Limb (tissue), 2 donors: Measurements from ENCODE around the gene RSRC1.
"Not testable (repeated sequence)": the region's sequence is repeated elsewhere in the genome, so short reads cannot be mapped to it uniquely, and the experiment has no call there.

Experiments used
- DNase-seq, 2 donors: peaks; one replicate each; pipeline ENCODE4 v3.0.0-alpha.2; 2016; ENCODE audit errors: extremely low spot score in 2 of 2

RSRC1 gene

DNA sequence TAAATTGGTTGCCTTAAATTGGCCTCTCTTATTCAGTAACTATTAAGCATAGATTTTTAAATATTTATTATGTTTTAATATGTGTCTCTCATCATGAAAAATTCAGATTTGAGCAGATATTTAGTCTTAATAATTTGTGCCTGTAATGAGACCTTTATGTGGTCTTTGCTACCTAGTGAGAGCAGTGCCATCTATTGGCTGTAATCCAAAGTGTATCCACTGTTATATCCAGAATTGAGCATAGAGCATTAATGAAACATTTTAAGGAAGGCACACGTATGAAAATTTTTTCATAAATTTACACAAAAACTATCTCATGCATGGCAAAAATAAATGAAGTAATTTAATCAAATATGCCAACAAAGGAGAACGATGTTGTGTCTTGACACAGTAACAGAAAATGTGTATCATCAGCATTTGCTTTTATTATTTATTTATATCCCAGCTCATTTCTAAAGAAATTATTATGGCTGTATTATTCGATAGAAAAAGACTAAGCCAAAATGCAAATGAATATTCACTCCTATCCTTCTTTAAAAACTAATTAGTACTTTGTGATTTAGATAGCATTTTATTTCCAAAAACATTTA lies 203.5 kb downstream of the RSRC1 start:
- DNase-seq, result peak in 1 of 2 donors; percentile 5

DNA sequence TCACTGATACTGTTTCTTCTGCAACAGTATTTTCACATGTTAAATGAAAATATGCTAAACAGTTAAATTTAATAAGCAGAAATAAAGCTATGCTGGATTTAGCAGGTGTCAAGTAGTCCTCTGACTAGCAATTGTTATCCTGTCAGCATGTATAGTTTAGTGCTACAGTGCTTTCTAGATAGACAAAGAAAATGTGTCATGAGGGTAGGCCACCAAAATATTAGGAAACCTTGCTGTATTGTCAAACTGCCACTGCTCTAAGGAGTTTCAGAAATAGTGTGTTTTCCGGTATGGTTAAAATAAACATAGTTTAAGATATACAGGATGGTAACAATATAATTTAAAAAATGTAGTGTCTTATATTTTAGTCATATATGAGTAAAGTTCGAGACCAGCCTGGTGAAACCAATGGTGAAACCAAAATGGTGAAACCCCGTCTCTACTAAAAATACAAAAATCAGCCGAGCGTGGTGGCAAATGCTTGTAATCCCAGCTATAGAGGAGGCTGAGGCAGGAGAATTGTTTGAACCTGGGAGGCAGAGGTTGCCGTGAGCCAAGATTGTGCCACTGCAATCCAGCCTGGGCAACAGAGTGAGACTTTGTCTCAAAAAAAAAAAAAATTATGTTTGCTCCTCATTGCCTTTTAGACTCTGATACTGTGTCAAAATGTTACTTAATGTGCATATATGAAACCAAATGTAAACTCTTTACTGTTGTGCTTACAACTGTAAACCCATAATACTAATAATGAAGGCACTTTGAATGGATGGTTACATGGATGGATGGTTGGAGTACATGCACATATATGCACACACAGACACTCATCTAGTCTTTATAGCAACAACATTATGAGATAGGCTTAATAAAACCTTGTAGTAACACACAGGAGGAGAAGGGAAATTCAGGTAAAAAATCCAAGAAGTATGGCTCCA lies 204.8 kb downstream of the RSRC1 start:
- no peak for DNase-seq

DNA sequence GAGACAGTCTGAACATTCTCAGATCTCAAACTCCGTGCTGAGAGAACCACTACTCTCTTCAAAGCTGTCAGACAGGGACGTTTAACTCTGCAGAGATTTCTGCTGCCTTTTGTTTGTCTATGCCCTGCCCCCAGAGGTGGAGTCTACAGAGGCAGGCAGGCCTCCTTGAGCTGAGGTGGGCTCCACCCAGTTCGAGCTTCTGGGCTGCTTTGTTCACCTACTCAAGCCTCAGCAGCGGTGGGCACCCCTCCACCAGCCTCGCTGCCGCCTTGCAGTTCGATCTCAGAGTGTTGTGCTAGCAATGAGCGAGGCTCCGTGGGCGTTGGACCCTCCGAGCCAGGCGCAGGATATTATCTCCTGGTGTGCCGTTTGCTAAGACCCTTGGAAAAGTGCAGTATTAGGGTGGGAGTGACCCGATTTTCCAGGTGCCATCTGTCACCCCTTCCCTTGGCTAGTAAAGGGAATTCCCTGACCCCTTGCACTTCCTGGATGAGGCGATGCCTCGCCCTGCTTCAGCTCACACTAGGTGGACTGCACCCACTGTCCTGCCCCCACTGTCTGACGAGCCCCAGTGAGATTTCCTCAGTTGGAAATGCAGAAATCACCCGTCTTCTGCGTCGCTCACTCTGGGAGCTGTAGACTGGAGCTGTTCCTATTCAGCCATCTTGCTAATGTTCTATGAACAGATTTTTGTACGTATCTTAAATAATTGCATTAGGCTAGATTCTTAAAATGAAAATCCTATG lies 220.0 kb downstream of the RSRC1 start:
- not testable (repeated sequence) for DNase-seq

DNA sequence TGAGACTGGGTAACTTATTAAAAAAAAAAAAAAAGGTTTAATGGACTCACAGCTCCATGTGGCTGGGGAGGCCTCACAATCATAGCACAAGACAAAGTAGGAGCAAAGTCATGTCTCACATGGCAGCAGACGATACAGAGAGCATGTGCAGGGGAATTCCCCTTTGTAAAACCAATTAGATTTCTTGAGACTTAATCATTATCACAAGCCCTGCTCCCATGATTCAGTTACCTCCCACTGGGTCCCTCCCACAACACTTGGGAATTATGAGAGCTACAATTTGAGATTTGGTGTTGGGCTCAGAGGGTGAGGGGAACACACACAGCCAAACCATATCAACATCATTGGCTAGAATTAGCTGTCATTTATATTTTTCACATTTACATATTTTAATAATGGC lies 221.0 kb downstream of the RSRC1 start:
- DNase-seq, result no peak

DNA sequence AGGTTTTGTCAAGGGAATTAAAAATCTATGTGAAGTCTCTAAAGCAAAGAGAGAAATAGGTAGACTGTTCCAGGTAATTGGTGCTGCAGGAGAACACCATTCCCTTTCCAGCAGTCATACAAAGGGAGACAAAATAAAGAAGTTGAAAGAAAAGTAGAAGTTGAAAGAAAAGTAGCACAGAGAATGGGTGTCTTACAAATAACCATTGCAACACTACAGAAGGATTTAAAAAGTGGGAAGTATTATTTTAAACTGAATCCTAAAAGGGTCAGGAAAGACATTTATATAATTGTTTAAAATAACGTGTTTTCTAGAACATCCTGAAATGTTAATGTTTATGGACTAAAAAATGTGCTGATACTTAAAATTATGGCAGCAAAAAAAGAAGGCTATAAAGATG lies 223.8 kb downstream of the RSRC1 start:
- DNase-seq, result no peak

DNA sequence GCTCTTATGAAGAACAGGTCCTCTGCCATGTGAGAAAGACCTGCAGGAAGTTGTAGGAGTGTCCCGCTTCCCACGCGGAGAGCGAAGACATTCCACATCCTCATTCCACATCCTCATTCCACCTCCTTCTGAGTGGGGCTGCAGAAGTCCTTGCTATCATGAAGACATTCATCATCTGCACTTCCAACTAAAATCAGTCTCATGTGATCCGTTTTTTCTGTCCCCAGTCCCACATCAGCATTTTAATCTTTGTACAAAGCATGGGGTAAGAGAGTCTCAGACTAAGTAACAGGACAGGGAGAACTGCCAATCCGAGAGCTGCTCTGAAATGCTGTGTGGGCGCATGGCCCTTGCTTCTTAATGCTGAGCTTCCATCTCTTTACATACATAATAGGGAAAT lies 227.2 kb downstream of the RSRC1 start:
- DNase-seq, result no peak

DNA sequence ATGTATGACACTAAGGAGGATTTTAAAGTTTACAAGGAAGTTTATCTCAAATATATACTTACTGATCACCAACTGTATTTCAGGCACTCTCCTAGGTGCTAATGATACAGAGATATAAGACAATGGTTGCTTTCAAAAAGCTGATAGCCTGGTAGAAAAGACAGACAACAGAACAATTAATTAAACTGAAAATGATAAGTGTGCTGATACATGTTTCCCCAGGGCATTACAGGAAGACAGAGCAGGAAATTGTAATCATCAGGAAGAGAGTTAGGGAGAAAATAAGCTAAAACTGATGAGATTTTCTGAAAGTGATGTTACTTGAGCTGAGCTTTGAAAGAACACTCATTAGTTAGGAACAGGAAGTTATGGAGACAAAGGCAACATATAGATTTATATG lies 229.7 kb downstream of the RSRC1 start:
- DNase-seq, result no peak

DNA sequence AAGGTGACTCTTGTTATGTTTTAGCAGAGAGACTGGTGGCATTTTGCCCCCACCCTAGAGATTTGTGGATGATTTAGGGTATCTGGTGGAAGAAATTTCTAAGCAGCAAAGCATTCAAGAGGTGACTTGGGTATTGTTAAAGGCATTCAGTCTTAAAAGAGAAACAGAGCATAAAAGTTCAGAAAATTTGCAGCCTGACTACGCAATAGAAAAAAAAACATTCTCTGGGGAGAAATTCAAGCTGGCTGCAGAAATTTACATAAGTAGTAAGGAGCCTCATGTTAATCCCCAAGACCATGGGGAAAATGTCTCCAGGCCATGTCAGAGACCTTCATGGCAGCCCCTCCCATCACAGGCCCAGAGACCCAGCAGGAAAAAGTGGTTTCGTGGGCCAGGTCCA lies 231.1 kb downstream of the RSRC1 start:
- not testable (repeated sequence) for DNase-seq

DNA sequence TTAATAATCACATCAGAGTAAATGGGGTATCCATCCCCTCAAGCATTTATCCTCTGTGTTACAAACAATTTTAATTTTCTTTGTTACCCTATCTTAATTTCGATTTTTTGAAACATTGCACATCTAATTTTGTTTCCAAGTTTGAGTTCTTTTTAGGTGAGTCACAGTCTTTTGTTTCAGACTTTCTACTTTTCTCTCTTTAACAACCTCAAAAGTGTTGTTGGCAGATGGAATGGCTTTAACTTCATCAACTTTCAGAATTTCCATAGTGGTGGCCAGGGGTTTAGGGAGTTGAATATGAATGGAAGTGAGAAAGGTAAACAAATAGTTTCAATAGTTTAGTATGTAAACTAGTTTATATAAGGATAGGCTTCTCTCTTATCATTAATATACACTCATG lies 238.1 kb downstream of the RSRC1 start:
- DNase-seq, result no peak

DNA sequence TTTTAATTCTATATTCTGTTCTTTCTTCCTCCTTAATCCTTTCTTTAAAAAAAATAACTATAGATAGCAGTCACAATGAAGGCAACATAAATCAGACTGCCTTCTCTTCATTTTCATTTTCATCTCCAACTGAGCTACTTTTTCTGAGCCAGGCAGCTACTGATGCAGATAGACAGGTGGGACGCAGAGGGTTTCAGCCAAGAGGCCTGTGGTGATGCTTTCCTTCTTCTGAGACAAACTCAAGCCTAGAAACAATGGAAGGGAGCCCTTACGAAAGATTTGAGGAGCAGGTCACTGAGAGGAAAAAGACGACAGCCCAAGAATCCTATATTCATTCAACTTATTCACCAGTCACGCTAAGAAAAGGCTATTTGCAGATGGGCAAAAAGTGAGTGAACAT lies 241.1 kb downstream of the RSRC1 start:
- no peak for DNase-seq

DNA sequence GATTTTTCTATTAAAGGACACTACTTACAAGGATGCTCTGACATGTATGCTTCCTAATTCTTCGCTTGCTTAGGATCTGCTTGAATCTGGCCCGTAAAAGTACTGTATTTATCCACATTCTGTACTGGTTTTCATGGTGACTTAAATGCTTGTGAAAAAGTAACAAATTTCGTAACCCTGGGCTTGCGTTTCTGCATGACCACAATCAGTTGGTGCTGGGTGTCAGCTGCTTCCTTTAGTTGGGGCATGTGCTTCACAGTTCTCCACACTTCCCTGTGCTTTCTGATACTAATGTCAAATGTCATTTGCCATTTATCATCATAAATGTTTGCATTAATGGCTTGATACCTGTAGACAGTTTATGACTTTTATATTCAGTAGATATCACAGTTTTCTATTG lies 242.7 kb downstream of the RSRC1 start:
- DNase-seq, result no peak

DNA sequence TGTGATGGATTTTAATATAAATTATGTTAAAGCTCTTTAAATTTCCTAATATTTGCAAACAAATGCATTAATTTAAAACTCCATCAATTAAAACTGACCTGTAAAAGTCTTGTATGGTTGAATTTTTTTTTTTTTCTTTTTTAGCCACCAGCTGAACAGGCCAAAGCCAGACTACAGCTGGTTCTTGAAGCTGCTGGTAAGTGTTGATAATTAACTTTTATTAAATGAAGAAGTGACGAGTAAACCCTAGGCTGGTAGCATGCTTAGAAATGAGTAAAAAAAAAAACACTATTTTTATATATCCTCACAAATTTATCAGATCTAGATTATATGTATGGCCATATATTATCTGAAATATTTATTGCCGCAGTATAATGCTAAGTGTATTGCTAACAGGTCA lies 244.8 kb downstream of the RSRC1 start:
- DNase-seq, result no peak

DNA sequence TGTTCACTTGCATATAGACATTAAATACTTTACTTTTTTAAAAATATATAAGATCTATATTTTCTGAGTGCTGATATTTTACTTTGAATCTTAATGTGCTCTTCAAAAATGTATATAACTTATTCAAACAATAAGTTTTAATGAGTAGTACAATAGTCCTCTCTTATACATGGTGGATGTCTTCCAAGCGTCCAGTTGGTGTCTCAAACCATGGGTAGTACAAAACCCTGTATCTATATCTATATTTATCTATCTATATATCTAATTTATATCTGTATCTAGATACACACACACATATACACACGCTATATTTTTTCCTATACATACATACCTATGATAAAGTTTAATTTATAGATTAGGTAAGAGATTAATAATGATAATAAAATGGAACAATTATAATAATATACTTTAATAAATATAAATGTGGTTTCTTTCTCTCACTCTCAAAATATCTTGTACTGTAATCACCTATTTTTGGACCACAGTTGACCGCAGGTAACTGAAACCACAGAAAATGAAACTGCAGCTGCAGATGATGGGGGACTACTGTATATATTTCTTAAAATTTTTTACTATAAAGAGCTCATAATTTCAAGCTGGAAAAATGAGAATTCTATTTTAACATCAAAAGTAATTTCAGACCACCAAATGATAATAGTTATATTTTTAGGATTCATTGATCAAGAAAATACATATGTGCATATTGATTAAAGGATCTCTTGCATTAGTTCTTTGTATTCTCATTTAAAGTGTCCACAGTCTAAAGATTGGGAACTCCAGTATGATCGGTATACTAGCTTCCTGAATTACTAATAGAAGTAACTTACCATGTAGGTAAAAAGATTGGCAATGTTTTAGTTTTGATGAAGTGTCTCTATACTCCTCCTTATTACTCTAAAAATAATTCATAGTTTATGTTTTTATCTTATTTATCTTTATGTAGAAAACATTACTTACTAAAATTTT lies 246.0 kb downstream of the RSRC1 start:
- no peak for DNase-seq

DNA sequence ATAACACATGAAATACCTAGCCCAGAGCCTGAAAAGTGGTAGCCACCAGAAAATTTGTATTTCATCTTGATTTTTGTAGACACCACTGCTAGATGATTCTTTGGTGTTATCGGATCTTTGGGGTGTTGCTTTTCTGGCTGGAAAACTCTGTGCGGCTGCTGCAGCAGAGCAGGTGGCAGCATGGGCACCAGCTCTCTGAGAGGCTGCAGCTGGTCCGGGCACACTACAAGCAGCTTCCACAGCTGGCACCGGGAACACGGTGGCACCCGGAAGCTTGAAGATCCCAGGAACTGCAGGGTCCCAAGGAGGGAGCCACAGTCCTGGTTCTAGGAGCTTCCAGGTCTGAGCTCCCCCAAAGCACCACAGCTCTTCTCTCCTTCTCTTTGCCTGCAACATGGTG lies 249.4 kb downstream of the RSRC1 start:
- no peak for DNase-seq

DNA sequence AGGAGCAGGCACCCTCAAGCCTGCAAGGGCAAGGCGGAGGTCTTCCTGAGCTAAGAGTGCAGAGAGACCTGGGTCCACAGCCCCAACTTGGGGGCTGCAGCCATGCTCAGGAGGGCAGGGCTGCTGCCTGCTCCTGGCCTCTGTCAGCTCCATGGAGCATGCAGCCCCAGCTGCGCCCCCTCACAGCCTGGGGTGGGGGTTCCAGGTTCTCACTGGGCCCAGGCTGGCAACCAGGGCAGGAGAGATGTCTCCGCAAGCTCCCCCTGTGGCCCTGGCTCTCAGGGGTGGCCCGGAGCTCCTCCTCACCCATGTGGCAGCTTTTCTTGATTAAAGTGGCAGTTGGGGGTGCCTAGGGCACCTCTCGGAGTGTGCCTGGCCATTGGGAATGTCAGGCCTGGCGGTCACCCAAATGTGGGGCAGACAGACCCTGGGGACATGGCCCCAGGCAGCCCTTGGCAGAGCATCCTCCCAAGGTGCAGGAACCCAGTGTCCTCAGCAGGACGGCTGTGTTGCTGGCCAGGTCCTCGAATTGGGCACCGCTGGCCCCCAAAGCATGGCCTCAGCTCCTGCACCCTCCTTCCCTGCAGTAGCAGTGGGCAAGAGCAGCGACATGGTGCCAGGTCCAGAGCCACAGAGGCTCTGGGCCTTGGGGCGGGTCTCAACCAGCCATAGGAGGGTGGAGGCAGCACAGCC lies 251.0 kb downstream of the RSRC1 start:
- no peak for DNase-seq

DNA sequence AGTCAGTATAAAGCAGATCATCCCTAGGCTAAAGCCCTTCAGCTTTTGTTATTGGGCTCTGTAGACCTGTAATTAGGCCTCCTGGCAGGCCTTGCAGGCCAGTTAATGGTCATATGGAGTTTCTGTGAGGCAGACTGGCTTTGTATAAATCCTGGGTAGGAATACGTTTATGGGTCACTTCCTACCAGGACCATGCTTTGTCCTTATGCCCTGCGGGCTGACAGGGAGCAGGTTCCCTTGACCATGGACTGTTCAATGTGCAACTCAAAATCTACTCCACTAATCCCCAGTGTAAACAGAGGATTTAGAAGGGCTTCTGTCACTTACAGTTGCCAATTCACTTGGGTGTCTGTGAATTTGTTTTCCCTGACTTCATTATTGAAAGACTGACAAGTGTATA lies 258.4 kb downstream of the RSRC1 start:
- no peak for DNase-seq

DNA sequence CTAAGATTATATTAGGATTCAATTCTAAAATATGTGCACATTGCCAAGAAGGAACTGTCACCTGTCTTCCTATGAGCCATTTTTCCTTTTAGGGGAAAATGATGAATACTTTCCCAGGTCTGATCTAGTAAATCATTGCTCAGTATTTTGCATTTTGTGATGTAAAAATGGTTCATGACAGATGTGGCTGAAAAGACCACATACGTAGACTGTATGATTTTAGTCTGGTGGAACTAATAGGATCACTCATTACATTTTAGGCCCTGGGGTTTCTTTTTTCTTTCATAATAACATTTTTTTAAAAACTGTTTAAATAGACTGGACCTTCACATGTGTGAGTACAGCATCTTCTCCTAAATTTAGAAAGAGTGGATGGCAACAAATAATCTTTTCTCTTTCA lies 259.4 kb downstream of the RSRC1 start:
- no peak for DNase-seq

DNA sequence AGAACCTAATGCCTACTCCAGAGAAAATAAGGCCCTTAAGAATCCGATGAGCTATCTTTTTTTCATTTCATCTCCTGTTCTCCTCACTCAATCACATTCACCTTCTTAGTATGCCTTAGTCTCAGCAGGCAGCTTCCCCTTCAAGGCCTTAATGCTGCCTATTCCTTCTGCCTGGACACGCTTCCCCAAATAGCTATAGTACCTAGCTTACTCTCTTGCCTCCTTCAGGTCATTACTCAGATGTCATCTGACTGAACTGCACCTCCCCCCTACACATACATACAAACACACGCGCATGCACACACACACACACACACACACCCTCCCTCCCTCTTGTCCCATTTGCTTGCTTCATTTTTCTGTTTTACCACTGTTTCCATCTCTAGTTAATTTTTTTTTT lies 269.6 kb downstream of the RSRC1 start:
- no peak for DNase-seq

DNA sequence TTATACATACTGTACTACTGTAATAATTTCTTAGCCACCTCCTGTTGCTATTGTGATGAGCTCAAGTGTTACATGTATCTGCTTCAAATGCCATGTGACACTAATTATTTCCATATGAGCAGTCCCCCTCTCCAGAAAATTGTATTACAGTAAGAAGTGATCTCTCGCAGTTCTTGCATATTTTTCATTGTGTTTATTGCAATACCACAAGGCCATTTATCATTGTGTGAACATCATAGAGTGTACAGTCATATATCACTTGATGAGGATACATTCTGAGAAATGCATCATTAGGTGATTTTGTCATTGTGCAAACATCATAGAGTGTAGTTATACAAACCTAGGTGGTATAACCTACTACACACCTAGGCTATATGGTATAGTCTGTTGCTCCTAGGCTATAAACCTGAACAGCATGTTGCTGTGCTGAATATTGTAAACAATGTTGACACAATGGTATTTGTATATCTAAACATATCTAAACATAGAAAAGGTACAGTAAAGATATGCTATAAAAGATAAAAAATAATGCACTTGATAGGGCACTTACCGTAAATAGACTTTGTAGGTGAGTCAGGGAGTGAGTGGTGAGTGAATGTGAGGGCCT lies 271.5 kb downstream of the RSRC1 start:
- DNase-seq, result no peak

DNA sequence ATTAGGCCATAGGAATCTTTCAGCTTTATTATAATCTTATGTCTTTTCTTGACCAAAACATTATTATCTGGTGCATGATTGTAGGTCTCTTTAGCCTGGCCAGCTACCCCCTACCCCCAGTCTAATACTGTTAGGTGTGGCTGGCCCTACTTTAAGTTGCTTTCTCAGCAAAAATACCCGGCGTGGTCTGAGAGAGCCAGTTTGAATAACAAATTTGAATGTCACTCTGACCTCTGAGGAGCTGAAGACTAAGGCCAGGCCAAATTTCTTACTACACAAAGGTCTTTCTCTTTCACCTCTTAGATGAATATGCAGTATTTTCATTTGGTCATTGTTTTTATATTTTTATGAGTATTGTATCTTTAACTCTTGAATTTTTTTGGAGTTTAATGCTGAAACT lies 272.6 kb downstream of the RSRC1 start:
- DNase-seq, result no peak
